SU-DHL-6 (cell line): ENCODE measurements around the gene GNPDA2.

Experiments
- H2AFZ ChIP-seq: fragments of 200-600 bp; sonication (generic); 2 replicates; pipeline ENCODE4 v1.6.1; 2014; ENCODE audit warnings: low read depth, mild to moderate bottlenecking, moderate library complexity, mixed read lengths, antibody characterized with exemption, low read length; ENCODE audit not compliant: severe bottlenecking
- H3F3A ChIP-seq: fragments of 200-600 bp; shearing (Covaris generic); 2 replicates; pipeline ENCODE4 v1.6.0; 2016; ENCODE audit warnings: antibody characterized with exemption, mild to moderate bottlenecking; ENCODE audit not compliant: insufficient read depth
- H3K27ac ChIP-seq: fragments of 200-600 bp; sonication (generic); 2 replicates; pipeline ENCODE4 v1.5.1; 2016; ENCODE audit warnings: low read depth, mild to moderate bottlenecking, low read length, moderate library complexity, mixed read lengths
- H3K27me3 ChIP-seq: fragments of 200-600 bp; sonication (generic), shearing (Covaris generic); 2 replicates; pipeline ENCODE4 v1.6.0; 2014; ENCODE audit warnings: mild to moderate bottlenecking, low read length
- H3K36me3 ChIP-seq: fragments of 200-600 bp; sonication (generic); 2 replicates; pipeline ENCODE4 v1.6.1; 2014; ENCODE audit warnings: mild to moderate bottlenecking, low read length, mixed read lengths
- H3K4me2 ChIP-seq: fragments of 300-600, 200-600 bp; shearing (Covaris generic), sonication (generic); 2 replicates; pipeline ENCODE4 v1.6.0; 2014; ENCODE audit warnings: low read length, low read depth, mild to moderate bottlenecking; ENCODE audit not compliant: poor library complexity, severe bottlenecking
- H3K4me3 ChIP-seq: fragments of 200-600 bp; sonication (generic); 2 replicates; pipeline ENCODE4 v1.5.1; 2014; ENCODE audit warnings: antibody characterized with exemption, low read length, mild to moderate bottlenecking, mixed read lengths; ENCODE audit not compliant: insufficient read depth, poor library complexity, severe bottlenecking
- H3K79me2 ChIP-seq: fragments of 200-600 bp; sonication (generic); 2 replicates; pipeline ENCODE4 v1.6.1; 2014; ENCODE audit warnings: mild to moderate bottlenecking, low read length, moderate library complexity; ENCODE audit not compliant: insufficient read depth
- H3K9ac ChIP-seq: fragments of 200-600 bp; sonication (generic); 2 replicates; pipeline ENCODE4 v1.7.0; 2014; ENCODE audit warnings: mild to moderate bottlenecking, low read length
- H3K9me2 ChIP-seq: fragments of 200-600 bp; sonication (generic); replicated peaks from 2 replicates; pipeline ENCODE4 v1.6.1; 2014; ENCODE audit warnings: low read length; ENCODE audit not compliant: insufficient read depth
- H3K9me3 ChIP-seq: fragments of 200-600 bp; sonication (generic); 2 replicates; pipeline ENCODE4 v1.6.1; 2014; ENCODE audit warnings: low read length, mixed read lengths; ENCODE audit not compliant: insufficient read depth
- H4K20me1 ChIP-seq: fragments of 200-600 bp; sonication (generic); 2 replicates; pipeline ENCODE4 v1.6.1; 2014; ENCODE audit warnings: low read depth, mild to moderate bottlenecking, antibody characterized with exemption, low read length, moderate library complexity, mixed read lengths
- EZH2phosphoT487 ChIP-seq: fragments of 200-600 bp; sonication (generic), shearing (Covaris generic); conservative IDR thresholded peaks from 2 replicates; pipeline ENCODE4 v1.6.1; 2018; ENCODE audit warnings: mild to moderate bottlenecking, antibody characterized with exemption, low read length, moderate library complexity, mixed read lengths
- TF ChIP-seq, protein P1 (sequence below): fragments of 200-600 bp; sonication (generic); IDR thresholded peaks from one replicate; pipeline ENCODE4 v1.5.1; 2017; ENCODE audit warnings: antibody characterized with exemption, mild to moderate bottlenecking, low read length, moderate library complexity; ENCODE audit not compliant: insufficient read depth, poor library complexity, severe bottlenecking

Gene GNPDA2

DNA sequence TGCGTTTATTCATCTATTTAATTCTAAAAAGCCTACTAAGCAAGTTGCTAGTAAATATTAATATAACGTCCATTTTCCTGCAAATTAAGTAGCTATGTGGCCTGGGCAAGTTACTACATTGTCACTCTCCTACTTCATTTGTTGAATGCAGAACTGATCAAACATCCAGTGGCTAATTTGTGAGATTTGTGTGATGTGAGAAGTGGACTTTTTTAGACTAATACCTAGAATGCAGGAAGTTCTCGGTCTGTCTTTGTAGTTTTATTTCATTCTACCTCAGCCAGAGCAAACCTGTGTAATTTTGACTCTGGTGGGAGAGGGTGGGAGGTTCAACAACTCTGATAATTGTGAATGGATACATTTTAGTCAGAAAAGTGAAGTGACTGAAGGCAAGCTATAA is 47.3 kb downstream of the GNPDA2 start:
- Histone ChIP-seq H3K36me3 (peaks cover 26% of the 10 kb centered on the region), H3F3A (peaks cover 9% of the 10 kb centered on the region; the same call in 1 of the 2 replicates), H3K27me3 (no peaks in the 10 kb centered on the region), H3K4me2 (peak overlapping the region; percentile 91), H3K9ac (peak overlapping the region; percentile 86), H3K9me3 (no peaks in the 10 kb centered on the region), H4K20me1 (no peaks in the 10 kb centered on the region; the same call in 1 of the 2 replicates), H3K79me2 (peaks cover 37% of the 10 kb centered on the region), H3K9me2 (no peaks in the 10 kb centered on the region), H2AFZ (peak overlapping the region; percentile 97), H3K4me3 (peak overlapping the region; percentile 77), H3K27ac (peak overlapping the region; percentile 61)
- TF ChIP-seq, protein P1, sequence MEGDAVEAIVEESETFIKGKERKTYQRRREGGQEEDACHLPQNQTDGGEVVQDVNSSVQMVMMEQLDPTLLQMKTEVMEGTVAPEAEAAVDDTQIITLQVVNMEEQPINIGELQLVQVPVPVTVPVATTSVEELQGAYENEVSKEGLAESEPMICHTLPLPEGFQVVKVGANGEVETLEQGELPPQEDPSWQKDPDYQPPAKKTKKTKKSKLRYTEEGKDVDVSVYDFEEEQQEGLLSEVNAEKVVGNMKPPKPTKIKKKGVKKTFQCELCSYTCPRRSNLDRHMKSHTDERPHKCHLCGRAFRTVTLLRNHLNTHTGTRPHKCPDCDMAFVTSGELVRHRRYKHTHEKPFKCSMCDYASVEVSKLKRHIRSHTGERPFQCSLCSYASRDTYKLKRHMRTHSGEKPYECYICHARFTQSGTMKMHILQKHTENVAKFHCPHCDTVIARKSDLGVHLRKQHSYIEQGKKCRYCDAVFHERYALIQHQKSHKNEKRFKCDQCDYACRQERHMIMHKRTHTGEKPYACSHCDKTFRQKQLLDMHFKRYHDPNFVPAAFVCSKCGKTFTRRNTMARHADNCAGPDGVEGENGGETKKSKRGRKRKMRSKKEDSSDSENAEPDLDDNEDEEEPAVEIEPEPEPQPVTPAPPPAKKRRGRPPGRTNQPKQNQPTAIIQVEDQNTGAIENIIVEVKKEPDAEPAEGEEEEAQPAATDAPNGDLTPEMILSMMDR = no peak

DNA sequence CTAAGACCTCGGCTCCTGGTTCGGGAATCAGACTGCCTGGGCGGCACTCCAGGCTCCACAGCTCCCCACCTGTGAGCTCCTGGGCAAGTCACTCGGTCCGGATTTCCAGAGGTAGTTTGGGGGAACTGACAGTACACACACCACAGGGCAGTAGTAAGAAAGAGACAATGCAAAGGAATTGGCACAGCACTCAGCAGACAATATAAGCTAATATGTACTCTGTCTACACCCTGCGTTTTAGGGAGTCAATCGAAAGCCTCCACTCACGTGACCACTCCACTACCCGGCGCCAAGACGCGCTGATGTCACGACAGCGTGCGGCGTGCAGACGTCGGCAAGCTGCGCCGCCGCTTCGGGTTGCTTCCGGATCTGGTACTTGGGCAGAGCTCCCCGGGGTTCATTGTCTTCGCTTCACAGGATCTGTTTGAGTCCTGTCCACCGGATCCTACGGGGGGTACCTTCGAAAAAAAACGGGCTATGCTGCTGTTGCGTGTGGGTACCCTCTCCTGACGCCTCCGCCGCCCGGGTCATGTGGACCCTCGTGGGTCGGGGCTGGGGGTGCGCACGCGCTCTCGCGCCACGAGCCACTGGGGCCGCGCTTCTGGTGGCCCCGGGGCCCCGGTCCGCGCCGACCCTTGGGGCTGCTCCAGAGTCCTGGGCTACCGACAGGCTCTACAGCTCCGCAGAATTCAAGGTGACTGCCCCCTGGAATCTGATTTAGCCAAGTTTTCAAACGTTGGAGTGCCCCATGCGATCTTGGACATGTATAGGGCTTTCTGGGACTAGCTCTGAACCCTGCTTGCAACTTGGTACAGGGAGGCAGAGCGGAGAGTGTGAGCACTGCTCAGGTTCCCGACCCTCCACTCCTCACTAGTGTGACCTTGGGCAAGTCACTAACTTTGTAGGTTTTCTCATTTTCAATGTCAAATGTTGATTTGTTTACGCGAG is 48.0 kb downstream of the GNPDA2 start, which contains the start of gene GUF1:
Gene GUF1, plus strand, starts transcription at position 327 of the 948 bp plus-strand sequence. Its CDS starts 203 bp downstream, at position 530.
- peaks cover 9% of the 10 kb centered on the region; the same call in 1 of the 2 replicates for H3F3A ChIP-seq
- TF ChIP-seq EZH2phosphoT487 = no peak
- TF ChIP-seq, protein P1 = no peak
- peaks cover 37% of the 10 kb centered on the region for H3K79me2 ChIP-seq

DNA sequence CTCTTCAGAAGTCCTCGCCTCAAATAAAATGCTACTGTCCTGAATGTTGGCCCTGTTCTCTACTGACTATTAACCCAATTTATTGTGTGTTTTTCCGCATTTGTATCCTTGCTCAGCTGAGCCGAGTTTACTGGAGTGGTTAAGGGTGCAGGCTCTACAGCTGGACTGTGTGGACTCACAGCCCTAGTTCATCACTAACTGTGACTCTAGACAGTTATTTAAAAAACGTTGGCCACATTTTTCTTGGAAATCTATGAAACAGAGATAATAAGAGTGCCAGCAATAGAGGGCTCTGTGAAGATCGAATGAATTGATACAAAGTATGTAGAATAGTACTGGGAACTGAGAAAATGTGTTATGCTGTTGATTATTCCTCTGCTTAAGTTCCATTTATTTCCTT is 51.0 kb downstream of the GNPDA2 start:
- H3K27ac ChIP-seq = no peak overlapping the region
- no peaks in the 10 kb centered on the region for H3K27me3 ChIP-seq
- H3K9ac ChIP-seq = no peak overlapping the region
- H3K9me2 ChIP-seq = no peaks in the 10 kb centered on the region
- no peaks in the 10 kb centered on the region; the same call in 1 of the 2 replicates for H4K20me1 ChIP-seq
- no peak overlapping the region for H2AFZ ChIP-seq
- H3K9me3 ChIP-seq = no peaks in the 10 kb centered on the region
- H3K79me2 ChIP-seq = peaks cover 21% of the 10 kb centered on the region
- no peak overlapping the region for H3K4me2 ChIP-seq
- no peak overlapping the region for H3K4me3 ChIP-seq
- TF ChIP-seq, protein P1 = no peak
- no peak for TF ChIP-seq EZH2phosphoT487
- H3F3A ChIP-seq = peaks cover 2% of the 10 kb centered on the region; the same call in 1 of the 2 replicates
- H3K36me3 ChIP-seq = no peaks in the 10 kb centered on the region

More for the DNA sequence above, 48.0 kb downstream of the GNPDA2 start, which contains the start of gene GUF1:
- Histone ChIP-seq H3K27me3 (no peaks in the 10 kb centered on the region), H2AFZ (peak within 1 kb of the TSS; percentile 97), H4K20me1 (no peaks in the 10 kb centered on the region; the same call in 1 of the 2 replicates), H3K36me3 (peaks cover 19% of the 10 kb centered on the region), H3K9ac (peak within 1 kb of the TSS; percentile 86), H3K4me3 (peak within 1 kb of the TSS; percentile 77), H3K4me2 (peak within 1 kb of the TSS; percentile 91), H3K9me2 (no peaks in the 10 kb centered on the region), H3K9me3 (no peaks in the 10 kb centered on the region), H3K27ac (peak within 1 kb of the TSS; percentile 61)
